ENCODE results near the gene SH3PXD2B.

The SH3PXD2B gene

GRCh38 chr5:172441262-172441751, 13.0 kb downstream of the SH3PXD2B start:
- Histone ChIP-seq H3K79me2 (ENCODE audit: control insufficient read depth, insufficient read depth, low read length) (peaks cover 28% of the 10 kb centered on the region), H3K4me3 (ENCODE audit: low read length) (no peak overlapping the region), H3K9ac (ENCODE audit: low read length) (no peak overlapping the region), H3K18ac (ENCODE audit: low read length) (no peak overlapping the region), H2BK5ac (ENCODE audit: low read length) (no peak overlapping the region), H3K79me1 (ENCODE audit: low read length) (peaks cover 49% of the 10 kb centered on the region), H2BK15ac (replicated peaks; ENCODE audit: low read depth) (no peak overlapping the region), H3K4ac (ENCODE audit: low read depth, low read length) (no peak overlapping the region), H3K56ac (ENCODE audit: low read length) (no peak overlapping the region), H3K23ac (ENCODE audit: low read length) (no peak overlapping the region), H4K8ac (ENCODE audit: low read depth, low read length) (no peak overlapping the region), H2AK5ac (ENCODE audit: low read length) (no peak overlapping the region), H3K4me1 (ENCODE audit: control insufficient read depth, low read depth, low read length) (no peaks in the 10 kb centered on the region), H2BK120ac (ENCODE audit: low read depth, low read length) (no peak overlapping the region), H3K27me3 (ENCODE audit: insufficient read depth, low read length, poor library complexity) (no peaks in the 10 kb centered on the region), H3K27ac (ENCODE audit: low read depth, low read length) (no peak overlapping the region), H4K5ac (ENCODE audit: low read length) (no peak overlapping the region), H3K4me2 (ENCODE audit: low read length) (no peak overlapping the region), H3K36me3 (ENCODE audit: control insufficient read depth, insufficient read depth, low read length) (no peaks in the 10 kb centered on the region)
- no peak for DNase-seq
- no CpG with 5 or more reads among the region's 14 CpGs for WGBS (ENCODE audit: extremely low coverage, insufficient coverage, low lambda C conversion rate)

- Histone ChIP-seq H2BK120ac (ENCODE audit: low read depth, low read length) (no peak overlapping the region), H3K79me2 (ENCODE audit: control insufficient read depth, insufficient read depth, low read length) (peaks cover 20% of the 10 kb centered on the region), H3K4me2 (ENCODE audit: low read length) (no peak overlapping the region), H3K4me3 (ENCODE audit: low read length) (no peak overlapping the region), H2BK15ac (replicated peaks; ENCODE audit: low read depth) (no peak overlapping the region), H2BK5ac (ENCODE audit: low read length) (no peak overlapping the region), H3K18ac (ENCODE audit: low read length) (no peak overlapping the region), H3K56ac (ENCODE audit: low read length) (no peak overlapping the region), H3K36me3 (ENCODE audit: control insufficient read depth, insufficient read depth, low read length) (no peaks in the 10 kb centered on the region), H3K4ac (ENCODE audit: low read depth, low read length) (no peak overlapping the region), H3K9ac (ENCODE audit: low read length) (no peak overlapping the region), H3K27me3 (ENCODE audit: insufficient read depth, low read length, poor library complexity) (no peaks in the 10 kb centered on the region), H2AK5ac (ENCODE audit: low read length) (no peak overlapping the region), H4K5ac (ENCODE audit: low read length) (no peak overlapping the region), H3K79me1 (ENCODE audit: low read length) (peaks cover 41% of the 10 kb centered on the region), H4K8ac (ENCODE audit: low read depth, low read length) (no peak overlapping the region), H3K27ac (ENCODE audit: low read depth, low read length) (no peak overlapping the region), H3K4me1 (ENCODE audit: control insufficient read depth, low read depth, low read length) (no peaks in the 10 kb centered on the region), H3K23ac (ENCODE audit: low read length) (no peak overlapping the region)
- no peak for DNase-seq
- no CpG with 5 or more reads among the region's 7 CpGs for WGBS (ENCODE audit: extremely low coverage, insufficient coverage, low lambda C conversion rate)
These were observed 13.8 kb downstream of the SH3PXD2B start for GRCh38 chr5:172440486-172440885.

- Histone ChIP-seq H3K18ac (ENCODE audit: low read length) (no peak overlapping the region), H3K36me3 (ENCODE audit: control insufficient read depth, insufficient read depth, low read length) (no peaks in the 10 kb centered on the region), H3K4me2 (ENCODE audit: low read length) (no peak overlapping the region), H4K5ac (ENCODE audit: low read length) (no peak overlapping the region), H3K79me1 (ENCODE audit: low read length) (peaks cover 39% of the 10 kb centered on the region), H2BK15ac (replicated peaks; ENCODE audit: low read depth) (no peak overlapping the region), H3K27me3 (ENCODE audit: insufficient read depth, low read length, poor library complexity) (no peaks in the 10 kb centered on the region), H2AK5ac (ENCODE audit: low read length) (no peak overlapping the region), H2BK5ac (ENCODE audit: low read length) (no peak overlapping the region), H3K56ac (ENCODE audit: low read length) (no peak overlapping the region), H3K23ac (ENCODE audit: low read length) (no peak overlapping the region), H4K8ac (ENCODE audit: low read depth, low read length) (no peak overlapping the region), H3K9ac (ENCODE audit: low read length) (no peak overlapping the region), H2BK120ac (ENCODE audit: low read depth, low read length) (no peak overlapping the region), H3K27ac (ENCODE audit: low read depth, low read length) (no peak overlapping the region), H3K79me2 (ENCODE audit: control insufficient read depth, insufficient read depth, low read length) (peaks cover 16% of the 10 kb centered on the region), H3K4ac (ENCODE audit: low read depth, low read length) (no peak overlapping the region), H3K4me3 (ENCODE audit: low read length) (no peak overlapping the region), H3K4me1 (ENCODE audit: control insufficient read depth, low read depth, low read length) (no peaks in the 10 kb centered on the region)
- WGBS (ENCODE audit: extremely low coverage, insufficient coverage, low lambda C conversion rate): no CpG with 5 or more reads among the region's 22 CpGs
- DNase-seq: no peak
These were observed 14.4 kb downstream of the SH3PXD2B start for GRCh38 chr5:172439785-172440477.

GRCh38 chr5:172438319-172438668, 16.0 kb downstream of the SH3PXD2B start:
- H3K56ac ChIP-seq (ENCODE audit: low read length): no peak overlapping the region
- no peak overlapping the region for H3K9ac ChIP-seq (ENCODE audit: low read length)
- no peak overlapping the region for H2BK5ac ChIP-seq (ENCODE audit: low read length)
- H3K36me3 ChIP-seq (ENCODE audit: control insufficient read depth, insufficient read depth, low read length): no peaks in the 10 kb centered on the region
- no peak overlapping the region for H3K18ac ChIP-seq (ENCODE audit: low read length)
- DNase-seq: no peak
- no peak overlapping the region for H3K4me3 ChIP-seq (ENCODE audit: low read length)
- no peak overlapping the region for H2AK5ac ChIP-seq (ENCODE audit: low read length)
- H4K8ac ChIP-seq (ENCODE audit: low read depth, low read length): no peak overlapping the region
- H3K27ac ChIP-seq (ENCODE audit: low read depth, low read length): no peak overlapping the region
- no peaks in the 10 kb centered on the region for H3K27me3 ChIP-seq (ENCODE audit: insufficient read depth, low read length, poor library complexity)
- no peak overlapping the region for H2BK15ac ChIP-seq (replicated peaks; ENCODE audit: low read depth)
- no peak overlapping the region for H4K5ac ChIP-seq (ENCODE audit: low read length)
- H3K79me1 ChIP-seq (ENCODE audit: low read length): peaks cover 32% of the 10 kb centered on the region
- no peak overlapping the region for H3K4ac ChIP-seq (ENCODE audit: low read depth, low read length)
- no peak overlapping the region for H3K23ac ChIP-seq (ENCODE audit: low read length)
- no peaks in the 10 kb centered on the region for H3K4me1 ChIP-seq (ENCODE audit: control insufficient read depth, low read depth, low read length)
- H3K79me2 ChIP-seq (ENCODE audit: control insufficient read depth, insufficient read depth, low read length): peaks cover 10% of the 10 kb centered on the region
- WGBS (ENCODE audit: extremely low coverage, insufficient coverage, low lambda C conversion rate): no CpG with 5 or more reads among the region's 6 CpGs
- H2BK120ac ChIP-seq (ENCODE audit: low read depth, low read length): no peak overlapping the region
- H3K4me2 ChIP-seq (ENCODE audit: low read length): no peak overlapping the region

- Histone ChIP-seq H3K4ac (ENCODE audit: low read depth, low read length) (no peak overlapping the region), H3K27me3 (ENCODE audit: insufficient read depth, low read length, poor library complexity) (no peaks in the 10 kb centered on the region), H3K18ac (ENCODE audit: low read length) (no peak overlapping the region), H3K56ac (ENCODE audit: low read length) (no peak overlapping the region), H2BK15ac (replicated peaks; ENCODE audit: low read depth) (no peak overlapping the region), H3K4me1 (ENCODE audit: control insufficient read depth, low read depth, low read length) (no peaks in the 10 kb centered on the region), H2AK5ac (ENCODE audit: low read length) (no peak overlapping the region), H3K27ac (ENCODE audit: low read depth, low read length) (no peak overlapping the region), H3K4me2 (ENCODE audit: low read length) (no peak overlapping the region), H3K23ac (ENCODE audit: low read length) (no peak overlapping the region), H3K4me3 (ENCODE audit: low read length) (no peak overlapping the region), H2BK5ac (ENCODE audit: low read length) (no peak overlapping the region), H2BK120ac (ENCODE audit: low read depth, low read length) (no peak overlapping the region), H4K5ac (ENCODE audit: low read length) (no peak overlapping the region), H3K79me2 (ENCODE audit: control insufficient read depth, insufficient read depth, low read length) (peaks cover 9% of the 10 kb centered on the region), H3K9ac (ENCODE audit: low read length) (no peak overlapping the region), H4K8ac (ENCODE audit: low read depth, low read length) (no peak overlapping the region), H3K36me3 (ENCODE audit: control insufficient read depth, insufficient read depth, low read length) (no peaks in the 10 kb centered on the region), H3K79me1 (ENCODE audit: low read length) (peaks cover 30% of the 10 kb centered on the region)
- WGBS (ENCODE audit: extremely low coverage, insufficient coverage, low lambda C conversion rate): no CpG with 5 or more reads among the region's 14 CpGs
- no peak for DNase-seq
These were observed 16.6 kb downstream of the SH3PXD2B start for GRCh38 chr5:172437445-172438318.
